Left lung (tissue), 10 donors: ENCODE results near the gene AKTIP. TPM values are rescaled to one million over a fixed set of nuclear protein-coding genes. Genes with fewer than 3 reads are reported as not detected.
A peak's percentile ranks its signal among the peaks of the same experiment; 100 is the strongest.

Experiments used
- ATAC-seq: fragments of 200-7000 bp; cut with Tn5 transposase; one replicate; pipeline ENCODE4 v1.9.1; 2020; ENCODE audit warnings: moderate library complexity
- DNase-seq, 4 donors: peaks; one replicate each; pipeline ENCODE4 v3.0.0-alpha.2; 2013 to 2020
- H3K27ac ChIP-seq, 2 donors: fragments of 200-600 bp; sonication (generic) in 1 of 2; one replicate each; pipeline versions ENCODE4 v1.5.0 to v1.8.0; 2020 to 2021
- H3K27me3 ChIP-seq, 2 donors: fragments of 200-600 bp; sonication (generic) in 1 of 2; one replicate each; pipeline versions ENCODE4 v1.5.0 to v1.8.0; 2020 to 2021
- H3K36me3 ChIP-seq, 2 donors: fragments of 200-600 bp; sonication (generic) in 1 of 2; one replicate each; pipeline versions ENCODE4 v1.5.0 to v1.8.0; 2020 to 2021
- H3K4me1 ChIP-seq, 2 donors: fragments of 200-600 bp; one replicate each; pipeline ENCODE4 v1.8.0; 2021
- H3K4me3 ChIP-seq, 2 donors: fragments of 200-600 bp; sonication (generic) in 1 of 2; one replicate each; pipeline versions ENCODE4 v1.5.0 to v1.8.0; 2020 to 2021; ENCODE audit warnings: mild to moderate bottlenecking in 1 of 2
- H3K9me3 ChIP-seq, 2 donors: fragments of 200-600 bp; sonication (generic) in 1 of 2; one replicate each; pipeline versions ENCODE4 v1.5.0 to v1.8.0; 2020 to 2021
- CTCF ChIP-seq, 2 donors: fragments of 200-600 bp; sonication (generic) in 1 of 2; IDR thresholded peaks; one replicate each; pipeline versions ENCODE4 v1.5.0 to v1.8.0; 2021; ENCODE audit warnings: antibody characterized with exemption in 2 of 2
- intact Hi-C, 2 donors: fragments of 100-400 bp; cut with DNase I; formaldehyde crosslinking; loops; one replicate each; pipeline versions ENCODE4 v1.11.2 to v1.14.2; 2022
- polyA plus RNA-seq, 6 donors: library from polyadenylated mRNA; unstranded; fragments of 120-200 nt; gene quantifications; one replicate each; pipeline ENCODE4 v1.2.1, GENCODE V29; 2013; ENCODE audit not compliant: insufficient read length in 6 of 6
- total RNA-seq, 2 donors: library from RNA; stranded (reverse); fragmentation: NEBNext Ultra II Directional; extraction: Animal tissue kit (Norgen Biotek cat#: 25700); gene quantifications; one replicate each; pipeline ENCODE4 v1.2.1, GENCODE V29; 2021
- donor health status: DM: no; HTN: yes; CAD: no.
- donor health status: DM: no; HTN: no; CAD: no.

Gene AKTIP
- total and polyA plus RNA-seq, 8 donors, result 36.9 to 53.7 (median 48.7) TPM

- Histone ChIP-seq H3K27ac (no peak overlapping the region), H3K9me3 (no peaks in the 10 kb centered on the region), H3K4me1 (no peaks in the 10 kb centered on the region), H3K36me3 (no peaks in the 10 kb centered on the region), H3K27me3 (no peaks in the 10 kb centered on the region), H3K4me3 (no peak overlapping the region)
- TF ChIP-seq CTCF (IDR thresholded peaks at IDR 0.05), result no peak
- intact Hi-C loops, result no loop called here
- ATAC-seq (no peak), DNase-seq (no peak)
Observed at GRCh38 chr16:53530741-53531140, 27.7 kb upstream of the AKTIP start.

- Histone ChIP-seq H3K4me3 (no peak overlapping the region), H3K9me3 (no peaks in the 10 kb centered on the region), H3K27me3 (no peaks in the 10 kb centered on the region), H3K36me3 (no peaks in the 10 kb centered on the region), H3K27ac (no peak overlapping the region), H3K4me1 (no peaks in the 10 kb centered on the region)
- DNase-seq, result no peak
- intact Hi-C loops, result no loop called here
- no peak for ATAC-seq
- TF ChIP-seq CTCF (IDR thresholded peaks at IDR 0.05), result no peak
Observed at GRCh38 chr16:53530046-53530445, 27.0 kb upstream of the AKTIP start.

- Histone ChIP-seq H3K27me3 (no peaks in the 10 kb centered on the region), H3K9me3 (no peaks in the 10 kb centered on the region), H3K4me3 (no peak overlapping the region), H3K36me3 (no peaks in the 10 kb centered on the region), H3K27ac (no peak overlapping the region), H3K4me1 (no peaks in the 10 kb centered on the region)
- intact Hi-C loops, result no loop called here
- no peak for DNase-seq
- peak; percentile 87 for ATAC-seq
- no peak for TF ChIP-seq CTCF (IDR thresholded peaks at IDR 0.05)
Observed at GRCh38 chr16:53529513-53529912, 26.5 kb upstream of the AKTIP start.

- H3K4me1 ChIP-seq, result no peaks in the 10 kb centered on the region
- DNase-seq (no peak), ATAC-seq (no peak)
- H3K27me3 ChIP-seq, result no peaks in the 10 kb centered on the region
- no peaks in the 10 kb centered on the region for H3K9me3 ChIP-seq
- H3K27ac ChIP-seq, result no peak overlapping the region
- H3K4me3 ChIP-seq, result no peak overlapping the region
- no peaks in the 10 kb centered on the region for H3K36me3 ChIP-seq
- TF ChIP-seq CTCF (IDR thresholded peaks at IDR 0.05), result no peak
- intact Hi-C loops, result no loop called here
Observed at GRCh38 chr16:53528797-53529196, 25.8 kb upstream of the AKTIP start.

GRCh38 chr16:53523971-53524548, 21.1 kb upstream of the AKTIP start:
- ATAC-seq, result no peak

More at GRCh38 chr16:53523971-53524548, 21.1 kb upstream of the AKTIP start:
- no peaks in the 10 kb centered on the region for H3K27me3 ChIP-seq
- no peaks in the 10 kb centered on the region for H3K9me3 ChIP-seq
- DNase-seq, result no peak
- intact Hi-C loops, result no loop called here
- no peaks in the 10 kb centered on the region for H3K36me3 ChIP-seq
- H3K4me3 ChIP-seq, result no peak overlapping the region
- H3K27ac ChIP-seq, result no peak overlapping the region
- TF ChIP-seq CTCF (IDR thresholded peaks at IDR 0.05), result no peak
- peaks cover 0 to 10% of the 10 kb centered on the region in 2 donors for H3K4me1 ChIP-seq
